SH-SY5Y (cell line): ENCODE data around the gene CACNB1.

Experiments
- GATA2 ChIP-seq: IDR thresholded peaks from 2 replicates; pipeline ENCODE4 v1.6.1; 2011; ENCODE audit warnings: mild to moderate bottlenecking, low read depth, low read length
- GATA3 ChIP-seq: IDR thresholded peaks from 2 replicates; pipeline ENCODE4 v1.6.1; 2011; ENCODE audit warnings: low read depth, mild to moderate bottlenecking, low read length, moderate library complexity

GRCh38 chr17:39178536-39178935 lies 18.9 kb downstream of the CACNB1 start:
- TF ChIP-seq GATA2 (no peak), GATA3 (no peak)
